ENCODE data around the gene CAMKV.

- TF ChIP-seq EZH2phosphoT487 (conservative IDR thresholded peaks at IDR 0.05; ENCODE audit: low read length): no peak
- TF ChIP-seq CTCF (IDR thresholded peaks at IDR 0.05; ENCODE audit: insufficient read depth, low read length, poor library complexity, severe bottlenecking): no peak
Observed at GRCh38 chr3:49879721-49880120, 10.0 kb upstream of the CAMKV start.
